Stimulated activated CD4-positive, alpha-beta T cell treated with anti-CD3 and anti-CD28 coated beads, TNF-alpha, amount 100 ng/mL, for 1 hour (primary cell): ENCODE data around the gene SERPINB10.

ENCODE experiments used
- DNase-seq, 3 donors: peaks; one replicate each; pipeline ENCODE4 v3.0.0-alpha.2; 2020; ENCODE audit warnings: low read depth in 3 of 3, low spot score in 1 of 3

The SERPINB10 gene

GRCh38 chr18:63907664-63908063, at the start of gene SERPINB10:
SERPINB10 (plus strand) TSS chr18:63907958; CDS start chr18:63915511, 7,553 bp downstream.
- no peak for DNase-seq

- DNase-seq = no peak
Measured at GRCh38 chr18:63858456-63858855, 49.3 kb upstream of the SERPINB10 start.

- no peak for DNase-seq
Measured at GRCh38 chr18:63859781-63860475, 47.8 kb upstream of the SERPINB10 start.

- DNase-seq = no peak
Measured at GRCh38 chr18:63860531-63860930, 47.2 kb upstream of the SERPINB10 start.

- DNase-seq = no peak
Measured at GRCh38 chr18:63867368-63868125, 40.2 kb upstream of the SERPINB10 start.

GRCh38 chr18:63868546-63868945, 39.2 kb upstream of the SERPINB10 start:
- DNase-seq = no peak

- DNase-seq = no peak
Measured at GRCh38 chr18:63869374-63869773, 38.4 kb upstream of the SERPINB10 start.

- no peak for DNase-seq
Measured at GRCh38 chr18:63869851-63870250, 37.9 kb upstream of the SERPINB10 start.

- no peak for DNase-seq
Measured at GRCh38 chr18:63871836-63872235, 35.9 kb upstream of the SERPINB10 start.

- no peak for DNase-seq
Measured at GRCh38 chr18:63872586-63872985, 35.2 kb upstream of the SERPINB10 start.

GRCh38 chr18:63878343-63878742, 29.4 kb upstream of the SERPINB10 start:
- no peak for DNase-seq

GRCh38 chr18:63878925-63879324, 28.8 kb upstream of the SERPINB10 start:
- DNase-seq = no peak

GRCh38 chr18:63879709-63880108, 28.0 kb upstream of the SERPINB10 start:
- DNase-seq = no peak

- no peak for DNase-seq
Measured at GRCh38 chr18:63881851-63882250, 25.9 kb upstream of the SERPINB10 start.

- no peak for DNase-seq
Measured at GRCh38 chr18:63882333-63883141, 25.2 kb upstream of the SERPINB10 start.

GRCh38 chr18:63883617-63884016, 24.1 kb upstream of the SERPINB10 start:
- DNase-seq = no peak

- DNase-seq = no peak
Measured at GRCh38 chr18:63887424-63887823, 20.3 kb upstream of the SERPINB10 start, which contains the start of gene SERPINB2. SERPINB2 (plus strand) TSS chr18:63887705; CDS start chr18:63891445, 3,740 bp downstream.

- DNase-seq = no peak
Measured at GRCh38 chr18:63888470-63889190, 19.1 kb upstream of the SERPINB10 start.

- no peak for DNase-seq
Measured at GRCh38 chr18:63889626-63890025, 18.1 kb upstream of the SERPINB10 start.

- no peak for DNase-seq
Measured at GRCh38 chr18:63890237-63890949, 17.4 kb upstream of the SERPINB10 start.
